ENCODE measurements around the gene CTSO.

Gene CTSO, protein sequence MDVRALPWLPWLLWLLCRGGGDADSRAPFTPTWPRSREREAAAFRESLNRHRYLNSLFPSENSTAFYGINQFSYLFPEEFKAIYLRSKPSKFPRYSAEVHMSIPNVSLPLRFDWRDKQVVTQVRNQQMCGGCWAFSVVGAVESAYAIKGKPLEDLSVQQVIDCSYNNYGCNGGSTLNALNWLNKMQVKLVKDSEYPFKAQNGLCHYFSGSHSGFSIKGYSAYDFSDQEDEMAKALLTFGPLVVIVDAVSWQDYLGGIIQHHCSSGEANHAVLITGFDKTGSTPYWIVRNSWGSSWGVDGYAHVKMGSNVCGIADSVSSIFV

DNA sequence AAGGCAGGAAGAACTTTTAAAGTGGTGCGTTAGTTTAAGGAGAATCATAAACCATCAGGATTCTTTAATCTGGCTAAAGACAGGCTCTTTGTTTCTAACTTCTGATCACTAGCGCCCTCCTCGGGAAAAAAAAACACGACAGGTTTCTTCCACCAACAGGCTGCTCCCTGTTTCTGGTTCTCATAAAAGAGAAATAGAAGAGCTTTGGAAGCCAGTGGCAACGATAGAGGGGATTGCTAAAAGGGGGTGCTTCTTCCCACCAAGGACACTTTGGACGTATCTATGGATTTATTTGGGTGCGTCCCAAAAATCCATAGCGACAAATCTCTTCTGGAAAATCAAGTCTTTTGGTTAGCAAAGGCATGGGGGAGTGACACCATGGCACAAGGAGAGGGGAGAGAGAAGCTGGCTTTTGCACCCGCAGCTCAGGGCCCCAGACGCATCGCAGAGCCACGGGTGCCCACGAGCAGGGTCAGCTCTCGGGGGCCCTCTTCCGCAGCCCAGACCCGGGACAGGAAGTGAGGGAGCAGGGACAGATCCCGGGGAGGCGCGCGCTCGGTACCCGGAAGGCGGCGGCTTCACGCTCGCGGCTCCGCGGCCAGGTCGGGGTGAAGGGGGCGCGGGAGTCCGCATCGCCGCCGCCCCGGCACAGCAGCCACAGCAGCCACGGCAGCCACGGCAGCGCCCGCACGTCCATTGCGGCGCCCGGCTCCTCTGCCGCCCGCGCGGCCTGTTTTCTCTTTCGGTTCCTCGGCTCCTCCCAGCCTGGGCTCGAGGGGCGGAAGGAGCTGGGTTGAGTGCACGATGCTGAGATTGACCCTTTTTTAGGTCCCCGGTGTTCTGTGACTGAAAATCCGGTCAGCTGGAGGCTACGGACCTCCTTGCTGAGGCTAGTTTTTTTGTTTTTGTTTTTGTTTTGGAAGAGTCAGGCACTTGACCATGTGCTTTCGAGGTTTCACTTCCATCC, at the start of gene CTSO:
CTSO (minus strand) TSS at position 716 of the 967 bp plus-strand sequence; CDS start at position 697, 19 bp downstream.
- DNase-seq (ENCODE audit: low read depth) = peak; percentile 79

DNA sequence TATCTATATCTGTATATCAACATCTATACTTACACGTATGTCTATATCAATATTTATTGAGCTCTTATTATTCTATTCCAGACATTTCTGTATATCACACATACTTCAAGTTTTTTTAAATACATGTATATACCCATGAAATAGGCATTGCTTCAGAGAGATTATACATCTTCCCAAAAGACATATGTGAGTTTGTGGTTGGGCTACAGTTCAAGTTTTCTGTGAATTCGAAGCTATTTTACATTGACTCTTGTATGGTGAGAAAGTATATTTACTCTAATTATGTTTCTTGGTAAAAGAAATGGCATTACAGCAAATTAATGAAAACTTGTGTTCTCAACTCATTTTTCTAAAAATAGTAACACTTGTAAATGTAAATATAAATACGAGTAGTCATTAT, 46.8 kb upstream of the CTSO start:
- no peak for DNase-seq (ENCODE audit: low read depth)

DNA sequence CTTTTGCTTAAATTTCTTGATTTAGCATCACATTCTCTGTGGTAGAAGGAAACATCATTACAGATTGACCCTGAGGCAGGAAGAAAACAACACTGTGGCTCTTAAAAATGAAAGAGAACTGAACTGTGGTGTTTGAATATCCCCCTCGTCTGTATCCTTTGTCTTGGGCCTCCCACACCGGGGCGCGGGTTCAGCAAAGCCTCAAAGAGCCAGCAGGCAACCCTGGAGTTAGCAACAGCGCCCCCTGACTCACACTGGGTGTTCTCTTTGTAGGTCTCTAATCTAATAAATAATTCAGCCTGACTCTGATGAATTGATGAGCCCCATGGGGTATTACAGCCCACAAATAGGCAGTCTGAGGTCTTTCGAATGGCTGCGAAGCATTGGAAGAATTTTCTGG, 46.1 kb upstream of the CTSO start:
- DNase-seq (ENCODE audit: low read depth) = peak; percentile 32

DNA sequence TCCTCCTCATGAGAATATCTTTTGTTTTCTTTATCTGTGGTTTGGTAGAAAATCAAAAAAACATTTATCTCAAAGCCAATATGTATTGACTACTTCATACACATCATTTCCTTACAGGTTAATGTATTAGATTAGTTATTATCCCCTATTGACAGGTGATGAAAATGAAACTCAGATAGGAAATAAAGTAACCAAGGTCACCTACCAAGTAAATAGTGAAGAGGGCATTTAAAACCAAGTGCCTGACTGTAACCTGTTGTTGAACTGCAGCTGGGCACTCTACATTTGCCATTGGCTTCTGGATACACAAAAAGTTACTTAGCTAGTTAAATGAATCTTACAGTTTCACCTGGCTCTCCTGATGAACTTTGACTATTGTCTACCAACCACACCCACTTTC, 41.4 kb upstream of the CTSO start:
- DNase-seq (ENCODE audit: low read depth) = no peak

DNA sequence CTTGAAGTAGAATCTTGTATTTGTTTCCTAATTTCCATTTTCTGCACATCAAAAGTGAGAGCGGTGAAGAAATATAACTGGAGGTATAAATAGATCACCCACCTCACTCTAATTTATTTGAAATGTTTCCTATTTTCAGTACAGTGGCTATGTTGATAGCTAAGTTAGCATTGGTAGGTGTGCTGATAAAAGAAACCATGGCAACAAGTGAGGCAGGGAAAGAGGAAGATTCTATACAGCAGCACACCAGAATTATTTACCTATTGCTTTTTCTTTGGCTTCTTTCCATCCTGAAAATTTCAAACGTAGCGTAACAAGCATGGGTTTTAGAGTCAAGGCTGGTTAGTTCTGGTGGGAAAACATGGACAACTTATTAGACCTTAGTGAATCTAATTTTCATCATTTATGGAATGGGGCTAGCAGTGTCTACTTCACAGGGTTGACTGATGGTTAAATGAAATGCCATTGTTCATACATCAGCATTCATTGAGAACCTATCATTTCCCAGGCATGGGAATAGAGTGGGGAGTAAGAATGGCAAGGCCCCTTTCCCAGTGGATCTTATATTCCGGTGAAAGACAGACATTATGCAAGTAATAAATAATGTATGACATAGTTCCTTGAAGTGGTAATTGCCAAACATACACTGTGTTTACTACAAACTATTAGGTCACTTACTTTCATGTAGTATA, 30.6 kb upstream of the CTSO start:
- DNase-seq (ENCODE audit: low read depth) = no peak

DNA sequence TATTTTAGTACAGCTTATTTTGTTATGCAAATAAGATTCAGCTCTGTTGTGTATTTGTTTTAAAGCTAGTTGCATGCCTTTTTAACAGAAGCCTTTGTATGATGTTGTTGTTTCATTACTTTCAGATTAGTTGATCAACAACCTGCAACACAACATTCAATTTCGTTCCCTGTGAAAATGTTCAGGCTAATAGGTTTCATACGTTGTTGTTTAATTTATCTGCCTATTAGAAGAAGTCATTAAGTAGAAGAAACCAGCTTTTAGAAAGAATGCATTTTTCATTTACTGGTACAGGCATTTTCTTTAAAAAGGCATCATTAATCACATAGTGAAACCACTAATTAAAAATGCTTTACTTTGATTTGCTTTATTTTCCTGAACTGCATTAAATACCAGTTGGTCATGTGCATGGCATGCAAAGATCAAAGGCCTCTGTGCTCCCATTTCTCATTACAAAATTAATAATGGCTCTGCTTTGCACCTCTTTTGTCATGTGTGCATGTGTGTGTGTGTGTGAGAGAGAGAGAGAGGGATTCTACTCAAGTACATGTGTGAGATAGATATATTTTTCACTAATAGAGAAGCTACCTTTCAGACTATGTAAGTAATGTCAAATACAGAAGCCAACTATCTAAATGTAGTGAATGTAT, 29.2 kb upstream of the CTSO start:
- DNase-seq (ENCODE audit: low read depth) = no peak

DNA sequence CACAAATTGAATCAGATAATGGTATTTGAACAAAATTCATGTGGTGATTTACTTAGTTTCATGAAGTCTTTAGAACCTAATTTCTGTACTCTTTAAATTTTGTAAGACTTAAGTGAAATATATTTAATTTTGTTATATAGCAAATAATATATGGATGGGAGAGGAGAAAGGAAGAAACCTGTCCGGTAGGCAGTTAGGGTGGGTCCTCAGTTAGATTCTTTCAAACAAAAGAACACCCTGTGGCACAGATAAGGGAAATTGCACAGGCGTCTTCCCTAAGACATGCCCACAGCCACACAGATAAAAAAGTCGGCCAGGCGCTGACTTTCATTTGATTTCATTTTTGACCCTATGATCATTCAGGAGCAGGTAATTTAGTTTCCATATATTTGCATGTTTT, 25.1 kb upstream of the CTSO start:
- no peak for DNase-seq (ENCODE audit: low read depth)

DNA sequence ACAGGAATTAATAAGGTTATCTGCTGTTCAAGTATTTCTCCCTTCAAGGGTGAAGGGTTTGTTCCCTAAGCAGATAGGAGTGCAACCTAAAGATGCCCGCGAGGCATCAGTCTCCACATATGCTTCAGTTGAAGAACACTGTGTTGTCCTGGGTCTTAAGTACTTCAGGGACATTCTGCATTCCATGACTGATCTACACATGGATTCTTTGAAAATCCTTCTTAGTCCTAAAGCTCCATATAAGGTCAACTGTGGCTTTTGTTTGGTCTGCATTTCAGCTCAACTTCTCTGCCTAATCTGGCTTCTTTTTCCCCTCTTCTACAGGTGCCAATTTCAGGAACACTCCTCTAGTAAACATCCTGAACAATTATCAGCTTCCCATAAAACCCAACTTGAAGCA, 21.8 kb upstream of the CTSO start:
- DNase-seq (ENCODE audit: low read depth) = no peak

DNA sequence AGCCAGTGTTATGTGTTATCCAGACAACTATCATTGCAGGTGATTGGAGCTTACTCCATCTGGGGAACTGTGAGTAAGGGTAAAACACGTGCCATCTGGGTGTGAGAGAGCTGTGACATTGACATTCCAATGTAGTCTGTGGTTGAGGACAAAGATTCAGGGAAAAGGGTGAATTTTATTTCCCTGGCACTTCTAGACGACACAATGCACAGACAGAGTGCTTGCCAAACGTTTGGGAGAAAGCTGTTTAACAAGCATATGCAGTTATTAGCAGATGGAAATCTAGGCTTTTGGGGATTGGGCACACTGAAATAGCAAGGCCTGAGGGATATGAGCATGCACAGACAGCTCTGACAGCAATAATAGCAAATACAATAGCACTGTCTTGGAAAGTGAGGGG, 21.3 kb upstream of the CTSO start:
- DNase-seq (ENCODE audit: low read depth) = no peak

DNA sequence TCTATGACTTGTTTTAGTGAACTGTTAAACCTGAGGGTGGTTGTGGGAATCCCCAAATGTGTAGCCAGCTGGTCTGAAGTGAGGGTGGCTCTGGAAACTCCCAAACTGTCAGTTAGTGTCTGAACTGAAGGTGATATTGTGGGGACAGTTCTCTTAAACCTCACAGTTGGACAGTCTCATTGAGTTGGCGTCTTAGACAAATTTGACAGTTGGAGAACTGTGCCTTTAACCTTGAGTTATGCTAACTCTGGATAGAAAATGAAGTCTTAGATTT, 20.7 kb upstream of the CTSO start:
- DNase-seq (ENCODE audit: low read depth) = no peak

DNA sequence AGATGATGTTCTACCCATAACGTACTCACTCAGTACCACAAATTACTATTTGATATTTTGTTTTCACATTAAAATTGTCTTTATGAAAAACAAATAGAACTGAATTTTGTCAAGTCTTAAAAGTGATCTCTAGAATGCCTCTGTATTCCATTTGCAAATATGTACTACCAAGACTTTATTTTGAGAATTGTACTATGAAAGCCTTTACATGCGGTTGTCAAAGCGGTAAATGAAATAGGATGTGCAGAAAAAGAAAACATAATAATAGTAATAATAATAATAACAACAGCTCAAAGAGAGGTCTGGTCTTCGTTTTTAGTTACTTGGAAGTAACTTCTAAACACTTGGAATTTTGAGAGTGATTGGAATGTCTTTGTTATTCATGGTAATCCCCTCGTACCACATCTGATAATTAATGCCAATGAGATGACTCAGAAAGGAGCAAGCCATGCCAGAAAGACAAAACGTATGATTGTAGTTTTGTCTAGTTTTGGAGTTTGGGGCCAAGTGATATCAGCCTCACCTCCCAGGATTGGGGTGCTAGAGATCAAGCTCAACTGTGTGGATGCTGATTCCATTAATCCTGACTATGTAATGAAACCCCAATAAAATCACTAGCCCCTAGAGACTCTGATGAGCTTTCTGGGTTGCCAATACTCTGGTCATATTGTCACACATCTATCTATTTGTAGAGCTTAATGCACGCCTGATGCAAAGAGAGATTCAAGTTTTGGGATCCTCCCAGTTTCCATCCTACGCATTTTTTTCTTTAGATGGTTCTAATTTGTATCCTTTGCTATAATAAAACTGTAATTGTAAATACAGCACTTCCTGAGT, 20.2 kb upstream of the CTSO start:
- DNase-seq (ENCODE audit: low read depth) = peak; percentile 51

DNA sequence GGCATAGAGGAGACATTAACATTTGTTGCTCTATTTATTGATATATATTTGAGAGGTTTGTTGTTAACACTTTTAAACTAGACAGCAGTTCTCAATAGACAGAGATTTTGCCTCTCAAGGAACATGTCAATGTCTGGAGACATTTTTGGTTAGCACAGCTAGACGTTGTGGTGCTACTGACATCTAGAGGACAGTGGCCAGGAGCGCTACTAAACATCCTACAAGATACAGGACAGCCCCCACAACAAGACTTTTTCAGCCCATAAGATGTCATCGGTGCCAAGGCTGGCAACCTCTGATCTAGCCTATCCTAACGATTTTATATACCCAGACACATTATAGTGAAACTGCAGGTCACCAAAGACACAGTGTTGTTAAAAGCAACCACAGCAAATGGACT, 18.4 kb upstream of the CTSO start:
- peak; percentile 38 for DNase-seq (ENCODE audit: low read depth)

DNA sequence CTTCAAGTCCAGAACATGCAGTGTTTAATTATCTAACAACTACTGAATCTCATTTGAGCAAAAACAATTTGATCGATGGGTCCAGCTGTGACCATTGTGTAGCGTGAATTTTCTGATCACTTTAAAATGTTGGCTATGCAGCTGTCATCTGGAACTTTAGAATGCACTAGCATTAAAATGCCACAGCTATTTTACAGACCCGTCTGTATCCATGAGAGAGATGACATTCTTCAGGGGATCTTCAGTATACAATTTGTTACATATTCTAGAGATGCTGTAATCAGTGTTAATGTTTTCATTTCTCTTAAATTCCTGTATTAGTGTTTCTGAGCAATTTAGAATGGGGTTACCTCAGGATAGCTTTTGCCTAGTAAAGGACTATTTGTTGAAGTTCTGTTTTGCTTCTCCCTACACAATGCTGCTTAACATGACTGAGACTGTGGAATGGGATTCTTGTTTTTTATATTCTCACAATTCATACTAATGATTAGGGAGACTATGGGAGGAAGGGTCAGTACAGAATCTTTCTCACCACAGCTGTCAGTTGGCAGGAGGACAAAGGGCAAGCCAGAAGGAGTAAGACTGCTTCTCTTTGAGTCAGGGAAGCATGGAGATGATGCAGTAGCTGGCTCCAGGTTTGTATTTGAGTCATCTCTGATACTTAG, 13.2 kb upstream of the CTSO start:
- no peak for DNase-seq (ENCODE audit: low read depth)

DNA sequence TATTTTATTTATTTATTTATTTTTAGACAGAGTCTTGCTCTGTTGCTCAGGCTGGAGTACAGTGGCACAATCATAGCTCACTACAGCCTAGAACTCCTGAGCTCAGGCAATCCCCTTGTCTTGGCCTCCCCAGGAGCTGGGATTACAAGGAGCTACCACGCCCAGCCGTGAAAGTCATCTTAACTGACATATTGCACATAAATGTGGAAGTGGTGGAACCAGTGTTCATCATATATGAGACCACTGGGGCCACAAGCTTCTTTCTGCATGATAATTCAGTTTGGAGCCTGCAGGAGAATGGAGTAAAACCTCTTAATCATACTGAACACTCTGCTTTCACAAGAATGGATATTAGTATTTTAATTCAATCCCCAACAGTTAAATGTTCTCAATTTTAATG, 12.5 kb upstream of the CTSO start:
- DNase-seq (ENCODE audit: low read depth) = no peak

DNA sequence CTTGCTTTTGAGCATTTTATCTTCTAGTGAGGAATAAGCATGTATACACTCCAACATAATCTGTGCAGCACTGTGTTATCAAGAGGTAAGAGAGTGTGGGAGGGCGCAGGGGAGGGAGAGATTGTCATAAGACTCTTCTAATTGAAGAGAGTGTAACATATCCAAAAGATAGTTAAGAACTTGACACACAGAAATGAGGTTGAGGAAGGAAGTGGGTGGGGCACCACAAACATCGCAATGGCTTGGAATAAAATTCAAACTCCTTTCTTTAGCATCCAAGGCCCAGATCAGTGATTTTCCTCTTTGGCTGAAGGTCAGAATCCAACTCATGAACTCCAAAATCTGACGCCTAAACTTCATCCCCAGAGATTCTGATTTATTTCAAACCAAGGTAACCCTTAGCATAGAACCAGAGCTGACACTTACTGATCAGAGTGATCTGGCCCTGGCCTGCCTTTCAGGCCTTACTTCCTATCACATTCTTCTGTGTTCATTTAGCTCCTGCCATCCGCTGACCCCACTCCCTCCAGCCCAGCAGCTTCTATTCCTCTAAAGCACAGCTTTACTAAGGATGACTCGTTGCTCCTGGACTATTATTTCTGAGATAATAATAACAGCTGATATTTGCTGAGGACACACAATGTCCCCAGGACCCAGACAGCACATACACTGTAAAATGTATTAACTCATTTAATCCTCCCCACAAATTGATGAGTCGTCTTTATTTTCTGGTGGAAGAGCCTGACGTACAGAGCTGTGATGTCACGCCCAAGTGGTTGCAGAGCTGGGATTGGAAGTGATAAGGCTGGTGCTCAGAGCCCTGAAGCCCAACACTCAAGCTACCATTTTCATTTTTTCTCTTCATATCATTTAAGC, 10.6 kb upstream of the CTSO start:
- DNase-seq (ENCODE audit: low read depth) = no peak

DNA sequence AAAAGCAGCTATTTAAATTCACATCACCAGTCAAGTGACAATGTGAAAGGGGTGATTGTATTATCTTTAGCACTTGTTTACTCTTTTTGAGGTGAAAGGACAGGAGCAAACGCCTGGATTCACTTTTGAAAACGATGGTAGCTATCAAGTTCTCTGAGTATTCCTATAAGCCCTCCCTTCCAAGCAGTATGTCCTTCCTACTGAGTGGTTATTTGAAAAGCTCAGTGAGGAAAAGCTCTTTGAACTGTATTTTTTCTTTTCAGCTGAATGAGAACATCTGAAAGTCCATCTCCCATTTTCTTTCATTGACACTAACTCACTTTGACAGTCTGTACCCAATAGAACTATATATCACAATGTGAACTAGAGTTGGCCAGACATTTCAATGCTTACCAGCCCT, 9.1 kb upstream of the CTSO start:
- DNase-seq (ENCODE audit: low read depth) = no peak

DNA sequence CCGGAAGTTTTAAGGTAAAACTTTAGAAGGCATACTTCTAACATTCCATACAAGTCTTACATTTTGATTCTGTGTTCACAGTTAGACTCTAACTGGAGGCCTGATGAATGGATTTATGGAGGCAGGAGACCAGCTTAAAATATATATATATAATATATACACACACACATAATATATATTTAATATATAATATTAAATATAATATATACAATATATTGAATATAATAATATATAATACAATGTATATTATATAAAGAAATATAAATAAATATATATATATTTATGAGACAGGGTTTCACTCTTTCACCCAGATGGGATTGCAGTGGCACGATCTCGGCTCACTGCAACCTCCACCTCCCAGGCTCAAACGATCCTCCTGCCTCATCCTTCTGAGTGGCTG, 7.9 kb upstream of the CTSO start:
- no peak for DNase-seq (ENCODE audit: low read depth)

DNA sequence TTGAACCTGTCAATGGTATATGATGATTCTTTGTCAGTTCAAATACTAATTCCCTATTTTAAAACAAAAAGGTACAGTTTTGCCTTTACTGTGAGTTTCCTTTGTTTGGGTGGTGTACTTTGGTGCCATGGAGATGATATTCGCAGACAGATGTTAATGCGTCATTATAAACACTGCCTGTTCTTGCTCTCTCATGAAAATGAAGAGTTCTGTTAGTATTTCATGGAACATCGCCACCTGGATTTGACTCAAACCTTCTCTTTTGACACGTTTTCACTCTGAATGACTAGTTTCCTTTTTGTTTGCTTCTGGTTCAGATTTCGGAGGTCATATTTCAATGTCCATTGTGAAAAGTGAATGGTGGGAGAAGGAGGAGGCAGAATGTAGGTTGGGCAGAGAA, 6.9 kb upstream of the CTSO start:
- DNase-seq (ENCODE audit: low read depth) = peak; percentile 32

DNA sequence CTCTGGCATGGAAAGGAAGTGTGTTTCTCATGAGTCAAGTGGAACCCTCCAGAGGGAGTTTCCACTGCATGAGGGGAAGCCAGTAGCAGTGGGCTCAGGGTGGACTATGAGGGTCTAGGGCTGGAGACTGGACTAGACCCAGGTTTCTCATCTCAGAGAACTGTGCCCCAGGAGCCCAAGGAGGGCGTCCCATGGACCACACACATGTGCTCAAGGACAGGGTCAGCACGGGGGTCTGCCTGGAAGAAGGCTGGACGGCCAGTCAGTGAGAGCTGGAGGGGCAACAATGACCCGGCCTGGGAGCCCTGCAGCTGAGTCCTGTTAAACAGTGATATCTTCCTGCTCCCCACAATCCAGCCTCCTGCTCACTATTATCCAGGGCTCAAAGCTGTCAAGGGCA, 5.8 kb upstream of the CTSO start:
- no peak for DNase-seq (ENCODE audit: low read depth)

DNA sequence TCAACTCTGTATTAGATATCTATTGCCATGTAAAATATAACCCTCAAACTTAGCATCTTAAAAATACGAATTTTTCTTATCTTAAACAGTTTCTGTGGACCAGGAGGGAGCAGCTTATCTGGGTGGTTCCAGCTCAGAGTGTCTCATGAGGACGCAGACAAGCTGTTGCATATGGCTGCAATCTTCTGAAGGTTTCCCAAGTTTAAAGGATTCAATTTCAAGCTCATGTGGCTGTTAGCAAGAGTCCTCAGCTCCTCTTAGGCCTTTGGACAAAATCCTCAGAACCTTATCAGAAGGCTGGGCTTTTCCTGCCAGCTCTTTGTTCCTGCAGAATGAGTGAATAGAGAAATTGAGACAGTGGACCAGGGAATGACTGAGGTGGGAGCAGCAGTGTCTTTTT, 2.8 kb upstream of the CTSO start:
- no peak for DNase-seq (ENCODE audit: low read depth)

Data from ELR (cell line).